A673 (cell line): ENCODE measurements around the gene CUTA. TPM values are rescaled to one million over a fixed set of nuclear protein-coding genes. Genes with fewer than 3 reads are reported as not detected.

Experiments used
- BruUV-seq: library from RNA; stranded (reverse); fragments of 400-500 nt; replicated peaks from 2 replicates; lab custom pipeline; 2021; lab: Mats Ljungman, UMichigan
- CTCF ChIA-PET: fragments of 300-600 bp; sonication (Branson Sonifier 250); formaldehyde crosslinking; loops from one replicate; lab custom pipeline; 2022; ENCODE audit warnings: antibody characterized with exemption; lab: Charles Lee
- POLR2A ChIA-PET: fragments of 300-600 bp; sonication (Branson Sonifier 250); formaldehyde crosslinking; loops from one replicate; lab custom pipeline; 2022; ENCODE audit warnings: antibody characterized with exemption; ENCODE audit not compliant: low non-redundant PET; lab: Charles Lee
- DNase-seq: peaks from one replicate; pipeline ENCODE4 v3.0.0-alpha.2; 2015; ENCODE audit warnings: low spot score
- H3K27ac ChIP-seq: fragments of 200-600 bp; sonication (generic); 2 replicates; pipeline ENCODE4 v1.5.1; 2016; ENCODE audit warnings: mixed run types, low read depth, mild to moderate bottlenecking, mixed read lengths, antibody characterized with exemption, low read length; ENCODE audit not compliant: poor library complexity, severe bottlenecking
- H3K27me3 ChIP-seq: fragments of 200-600 bp; sonication (generic); replicated peaks from 2 replicates; pipeline ENCODE4 v1.6.1; 2017; ENCODE audit warnings: mixed run types, low read depth, mild to moderate bottlenecking, mixed read lengths, antibody characterized with exemption, low read length; ENCODE audit not compliant: insufficient read depth, poor library complexity
- H3K36me3 ChIP-seq: fragments of 200-600 bp; sonication (generic); 2 replicates; pipeline ENCODE4 v1.6.1; 2016; ENCODE audit warnings: mixed run types, mild to moderate bottlenecking, mixed read lengths, antibody characterized with exemption, low read length; ENCODE audit not compliant: insufficient read depth, poor library complexity, severe bottlenecking
- H3K4me1 ChIP-seq: fragments of 200-600 bp; sonication (generic); 2 replicates; pipeline ENCODE4 v1.6.1; 2017; ENCODE audit warnings: mixed run types, mild to moderate bottlenecking, mixed read lengths, antibody characterized with exemption, low read length; ENCODE audit not compliant: insufficient read depth, poor library complexity, severe bottlenecking
- H3K4me3 ChIP-seq: fragments of 200-600 bp; sonication (generic); 2 replicates; pipeline ENCODE4 v1.5.1; 2016; ENCODE audit warnings: low read depth, mixed run types, mild to moderate bottlenecking, mixed read lengths, low read length; ENCODE audit not compliant: poor library complexity, severe bottlenecking
- H3K9me3 ChIP-seq: fragments of 200-600 bp; sonication (generic); 2 replicates; pipeline ENCODE4 v1.6.1; 2016; ENCODE audit warnings: mixed run types, low read depth, mild to moderate bottlenecking, mixed read lengths, antibody characterized with exemption, low read length; ENCODE audit not compliant: poor library complexity, severe bottlenecking
- CTCF ChIP-seq: fragments of 300-800, 200-600 bp; sonication (generic); conservative IDR thresholded peaks from 2 replicates; pipeline ENCODE4 v1.5.1; 2017; ENCODE audit warnings: low read depth, mild to moderate bottlenecking, antibody characterized with exemption, low read length, moderate library complexity, mixed read lengths
- EZH2 ChIP-seq: fragments of 200-600 bp; sonication (generic); IDR thresholded peaks from 2 replicates; pipeline ENCODE4 v1.6.1; 2017; ENCODE audit warnings: borderline replicate concordance, low read depth, mild to moderate bottlenecking, mixed read lengths, antibody characterized with exemption, low read length; ENCODE audit not compliant: poor library complexity, severe bottlenecking
- intact Hi-C: fragments of 100-400 bp; cut with micrococcal nuclease; formaldehyde crosslinking; loops from one replicate; pipeline ENCODE4 v1.10.0; 2022; ENCODE audit not compliant: unreplicated experiment
- total RNA-seq: library from RNA; stranded (reverse); gene quantifications from 2 replicates; pipeline ENCODE4 v1.2.3, GENCODE V29; 2021

Gene CUTA
- total RNA-seq, 1 experiment from 2014 or later = 221 TPM

GRCh38 chr6:33411632-33412005 lies 6.3 kb downstream of the CUTA start:
- Histone ChIP-seq H3K27ac (peak overlapping the region; percentile 90), H3K9me3 (no peaks in the 10 kb centered on the region), H3K4me3 (peak overlapping the region; percentile 90), H3K4me1 (peaks cover 13% of the 10 kb centered on the region), H3K27me3 (no peaks in the 10 kb centered on the region), H3K36me3 (peaks cover 59% of the 10 kb centered on the region)
- ChIA-PET POLR2A (no interaction called here), CTCF (interaction anchor here (1.2 kb wide), 1 partner anchor 95 kb away, joined by 4 read pairs; no protein-coding TSS in a partner anchor)
- no peak for TF ChIP-seq CTCF
- no peak for TF ChIP-seq EZH2
- no TSS peak for BruUV-seq
- intact Hi-C loops = loop anchor here (10.0 kb wide), 1 partner anchor 97 kb away; the partner anchor contains the start of genes TAPBP and ZBTB22
- DNase-seq = no peak

GRCh38 chr6:33410711-33411631 lies 6.9 kb downstream of the CUTA start, which contains the start of gene PHF1:
TSS of gene PHF1 (plus strand) at chr6:33411014. CDS start at chr6:33412264, 1,250 bp downstream.
- no peak for TF ChIP-seq CTCF
- no peak for TF ChIP-seq EZH2
- CTCF ChIA-PET = interaction anchor here (1.2 kb wide), 1 partner anchor 94 kb away, joined by 4 read pairs; no protein-coding TSS in a partner anchor

GRCh38 chr6:33410050-33410710 lies 7.7 kb downstream of the CUTA start:
- BruUV-seq = no TSS peak
- TF ChIP-seq CTCF = no peak
- TF ChIP-seq EZH2 = no peak
- ChIA-PET CTCF (no interaction called here), POLR2A (interaction anchor here (0.6 kb wide), 1 partner anchor 16 kb away, joined by 3 read pairs; no protein-coding TSS in a partner anchor)
- H3K9me3 ChIP-seq = no peaks in the 10 kb centered on the region
- no peaks in the 10 kb centered on the region for H3K27me3 ChIP-seq
- H3K4me1 ChIP-seq = peaks cover 9% of the 10 kb centered on the region
- DNase-seq = peak; percentile 99
- H3K4me3 ChIP-seq = peak overlapping the region; percentile 90
- intact Hi-C loops = loop anchor here (10.0 kb wide), 1 partner anchor 95 kb away; the partner anchor contains the start of genes TAPBP and ZBTB22
- H3K36me3 ChIP-seq = peaks cover 59% of the 10 kb centered on the region
- peak overlapping the region; percentile 91 for H3K27ac ChIP-seq

More at GRCh38 chr6:33410711-33411631, 6.9 kb downstream of the CUTA start, which contains the start of gene PHF1:
- peak within 1 kb of the TSS; percentile 90 for H3K4me3 ChIP-seq
- TSS peak; percentile 20 for BruUV-seq
- peak within 1 kb of the TSS; percentile 91 for H3K27ac ChIP-seq
- H3K4me1 ChIP-seq = peaks cover 9% of the 10 kb centered on the region
- POLR2A ChIA-PET = no interaction called here
- no peaks in the 10 kb centered on the region for H3K27me3 ChIP-seq
- H3K9me3 ChIP-seq = no peaks in the 10 kb centered on the region
- peak; percentile 85 for DNase-seq
- intact Hi-C loops = loop anchor here (10.0 kb wide), 1 partner anchor 96 kb away; the partner anchor contains the start of genes TAPBP and ZBTB22
- H3K36me3 ChIP-seq = peaks cover 59% of the 10 kb centered on the region
